K562 (cell line): ENCODE results near the gene IL12RB2. TPM values are rescaled to one million over a fixed set of nuclear protein-coding genes. Genes with fewer than 3 reads are reported as not detected.
A peak's percentile ranks its signal among the peaks of the same experiment; 100 is the strongest.

Source experiments
- CC2D1A ChIP-seq: fragments of 450-650 bp; IDR thresholded peaks from 2 replicates; pipeline ENCODE4 v1.6.1; 2017; ENCODE audit warnings: mild to moderate bottlenecking
- E2F3 ChIP-seq: fragments of 250-450 bp; sonication (Bioruptor Pico); IDR thresholded peaks from 2 replicates; pipeline ENCODE4 v1.4.0; 2020; ENCODE audit warnings: mild to moderate bottlenecking
- GABPB2 ChIP-seq: fragments of 250-450 bp; sonication (Bioruptor Pico); conservative IDR thresholded peaks from 2 replicates; pipeline ENCODE4 v1.5.1; 2021; ENCODE audit warnings: mild to moderate bottlenecking
- LARP7 ChIP-seq: fragments of 450-650 bp; IDR thresholded peaks from 2 replicates; pipeline ENCODE4 v1.6.1; 2016
- MEIS2 ChIP-seq: fragments of 450-650 bp; IDR thresholded peaks from 2 replicates; pipeline ENCODE4 v1.6.1; 2014; ENCODE audit warnings: mild to moderate bottlenecking; ENCODE audit not compliant: partially characterized antibody
- PHB ChIP-seq: fragments of 250-450 bp; sonication (Bioruptor Pico); IDR thresholded peaks from 2 replicates; pipeline ENCODE4 v1.5.0; 2021
- POLR2B ChIP-seq: fragments of 450-650 bp; IDR thresholded peaks from 2 replicates; pipeline ENCODE4 v1.6.1; 2018; ENCODE audit warnings: low read depth; ENCODE audit not compliant: partially characterized antibody
- RBM22 ChIP-seq: fragments of 200-400 bp; formaldehyde crosslinking; IDR thresholded peaks from 2 replicates; pipeline ENCODE4 v1.6.1; 2018; ENCODE audit warnings: low read length, low read depth; ENCODE audit not compliant: poor library complexity, severe bottlenecking
- TEAD2 ChIP-seq: fragments of 450-650 bp; IDR thresholded peaks from 2 replicates; pipeline ENCODE4 v1.6.1; 2016; ENCODE audit warnings: missing genetic modification characterization, control low read depth, missing compliant biosample characterization
- ZC3H11A ChIP-seq: IDR thresholded peaks from 2 replicates; pipeline ENCODE4 v1.6.1; 2012; ENCODE audit warnings: low read depth, low read length, improper control_type of control experiment
- polyA plus RNA-seq, 8 experiments: library from polyadenylated mRNA; depleted of rRNA in 4 of 8; stranded (reverse) in 5 of 8; unstranded in 3 of 8; fragments of >200 nt; fragmentation: Nextera tagmentation in 2 of 8; fragmentation: Illumina TruSeq in 1 of 8; extraction: Ambion mirVana in 2 of 8; extraction: Trizol in 1 of 8; gene quantifications; 2 replicates each; pipeline versions ENCODE4 v1.2.1 to v1.2.3, GENCODE V29; 2011 to 2014; ENCODE audit warnings: inconsistent platforms in 1 of 8, missing spikeins in 1 of 8
- total RNA-seq, 7 experiments: library from RNA; depleted of rRNA in 6 of 7; stranded (reverse); fragments of >200 nt in 6 of 7; fragmentation: Illumina TruSeq in 2 of 7; extraction: Trizol in 2 of 7; gene quantifications; 2 replicates each; pipeline versions ENCODE4 v1.2.1 to v1.2.3, GENCODE V29; 2011 to 2021; ENCODE audit warnings: low replicate concordance in 1 of 7
- TF ChIP-seq, protein P1 (sequence below), 3 experiments: fragments of 200-800 bp in 1 of 3; fragments of 250-450 bp in 1 of 3; fragments of 450-650 bp in 1 of 3; sonication (Bioruptor Pico) in 1 of 3; sonication (Bioruptor generic) in 1 of 3; formaldehyde crosslinking in 1 of 3; IDR thresholded peaks; 2 replicates each; pipeline versions ENCODE4 v1.6.1 to v1.8.0; 2016 to 2022; ENCODE audit warnings: mild to moderate bottlenecking in 2 of 3, missing genetic modification characterization in 2 of 3, missing compliant biosample characterization in 1 of 3, moderate library complexity in 1 of 3
- TF ChIP-seq, protein P2 (sequence below): fragments of 450-650 bp; IDR thresholded peaks from 2 replicates; pipeline ENCODE4 v1.6.1; 2016
- TF ChIP-seq, protein P3 (sequence below): fragments of 250-450 bp; sonication (Bioruptor Pico); IDR thresholded peaks from 2 replicates; pipeline ENCODE4 v1.4.0; 2020; ENCODE audit warnings: mild to moderate bottlenecking, moderate library complexity
- TF ChIP-seq, protein P4 (sequence below): fragments of 200-800 bp; sonication (Bioruptor generic); IDR thresholded peaks from 2 replicates; pipeline ENCODE4 v1.6.1; 2016; ENCODE audit warnings: missing genetic modification characterization, missing compliant biosample characterization

The IL12RB2 gene
- total and polyA plus RNA-seq, 9 of the 15 experiments (the other 6 are each of a cell fraction or from before 2014, with no cell fraction given), result 0.39 to 3.3 (median 1.9) TPM

DNA sequence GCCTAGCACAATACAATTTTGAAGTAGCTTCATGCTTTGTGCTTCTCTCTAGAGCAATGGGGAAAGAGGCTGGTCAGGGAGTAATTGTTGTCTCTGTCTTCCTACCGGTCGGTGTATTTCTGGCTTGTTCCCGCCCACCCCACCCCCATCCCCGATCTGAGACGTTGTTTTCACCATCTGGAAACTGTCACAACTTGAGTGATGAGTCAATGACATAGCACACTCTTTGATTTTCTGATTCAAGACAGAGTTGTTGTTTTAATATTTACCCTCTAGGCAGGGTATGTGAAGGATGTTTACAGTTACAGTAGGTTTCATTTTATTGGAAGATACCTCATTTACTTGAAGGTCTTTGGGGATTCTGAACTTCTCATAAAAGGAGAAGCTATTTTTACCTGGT lies 7.0 kb downstream of the IL12RB2 start (continued):
- TF ChIP-seq, protein P1, sequence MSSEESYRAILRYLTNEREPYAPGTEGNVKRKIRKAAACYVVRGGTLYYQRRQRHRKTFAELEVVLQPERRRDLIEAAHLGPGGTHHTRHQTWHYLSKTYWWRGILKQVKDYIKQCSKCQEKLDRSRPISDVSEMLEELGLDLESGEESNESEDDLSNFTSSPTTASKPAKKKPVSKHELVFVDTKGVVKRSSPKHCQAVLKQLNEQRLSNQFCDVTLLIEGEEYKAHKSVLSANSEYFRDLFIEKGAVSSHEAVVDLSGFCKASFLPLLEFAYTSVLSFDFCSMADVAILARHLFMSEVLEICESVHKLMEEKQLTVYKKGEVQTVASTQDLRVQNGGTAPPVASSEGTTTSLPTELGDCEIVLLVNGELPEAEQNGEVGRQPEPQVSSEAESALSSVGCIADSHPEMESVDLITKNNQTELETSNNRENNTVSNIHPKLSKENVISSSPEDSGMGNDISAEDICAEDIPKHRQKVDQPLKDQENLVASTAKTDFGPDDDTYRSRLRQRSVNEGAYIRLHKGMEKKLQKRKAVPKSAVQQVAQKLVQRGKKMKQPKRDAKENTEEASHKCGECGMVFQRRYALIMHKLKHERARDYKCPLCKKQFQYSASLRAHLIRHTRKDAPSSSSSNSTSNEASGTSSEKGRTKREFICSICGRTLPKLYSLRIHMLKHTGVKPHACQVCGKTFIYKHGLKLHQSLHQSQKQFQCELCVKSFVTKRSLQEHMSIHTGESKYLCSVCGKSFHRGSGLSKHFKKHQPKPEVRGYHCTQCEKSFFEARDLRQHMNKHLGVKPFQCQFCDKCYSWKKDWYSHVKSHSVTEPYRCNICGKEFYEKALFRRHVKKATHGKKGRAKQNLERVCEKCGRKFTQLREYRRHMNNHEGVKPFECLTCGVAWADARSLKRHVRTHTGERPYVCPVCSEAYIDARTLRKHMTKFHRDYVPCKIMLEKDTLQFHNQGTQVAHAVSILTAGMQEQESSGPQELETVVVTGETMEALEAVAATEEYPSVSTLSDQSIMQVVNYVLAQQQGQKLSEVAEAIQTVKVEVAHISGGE (CRISPR knock-in tag; IDR thresholded peaks at IDR 0.05), result no peak
- no peak for TF ChIP-seq POLR2B
- no peak for TF ChIP-seq ZC3H11A
- peak; percentile 77 for TF ChIP-seq MEIS2
- TF ChIP-seq PHB (CRISPR knock-in tag), result no peak
- no peak for TF ChIP-seq TEAD2 (tag)
- no peak for TF ChIP-seq E2F3 (CRISPR knock-in tag)
- TF ChIP-seq, protein P2, sequence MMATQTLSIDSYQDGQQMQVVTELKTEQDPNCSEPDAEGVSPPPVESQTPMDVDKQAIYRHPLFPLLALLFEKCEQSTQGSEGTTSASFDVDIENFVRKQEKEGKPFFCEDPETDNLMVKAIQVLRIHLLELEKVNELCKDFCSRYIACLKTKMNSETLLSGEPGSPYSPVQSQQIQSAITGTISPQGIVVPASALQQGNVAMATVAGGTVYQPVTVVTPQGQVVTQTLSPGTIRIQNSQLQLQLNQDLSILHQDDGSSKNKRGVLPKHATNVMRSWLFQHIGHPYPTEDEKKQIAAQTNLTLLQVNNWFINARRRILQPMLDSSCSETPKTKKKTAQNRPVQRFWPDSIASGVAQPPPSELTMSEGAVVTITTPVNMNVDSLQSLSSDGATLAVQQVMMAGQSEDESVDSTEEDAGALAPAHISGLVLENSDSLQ, result peak; percentile 64
- no peak for TF ChIP-seq CC2D1A
- TF ChIP-seq, protein P3, sequence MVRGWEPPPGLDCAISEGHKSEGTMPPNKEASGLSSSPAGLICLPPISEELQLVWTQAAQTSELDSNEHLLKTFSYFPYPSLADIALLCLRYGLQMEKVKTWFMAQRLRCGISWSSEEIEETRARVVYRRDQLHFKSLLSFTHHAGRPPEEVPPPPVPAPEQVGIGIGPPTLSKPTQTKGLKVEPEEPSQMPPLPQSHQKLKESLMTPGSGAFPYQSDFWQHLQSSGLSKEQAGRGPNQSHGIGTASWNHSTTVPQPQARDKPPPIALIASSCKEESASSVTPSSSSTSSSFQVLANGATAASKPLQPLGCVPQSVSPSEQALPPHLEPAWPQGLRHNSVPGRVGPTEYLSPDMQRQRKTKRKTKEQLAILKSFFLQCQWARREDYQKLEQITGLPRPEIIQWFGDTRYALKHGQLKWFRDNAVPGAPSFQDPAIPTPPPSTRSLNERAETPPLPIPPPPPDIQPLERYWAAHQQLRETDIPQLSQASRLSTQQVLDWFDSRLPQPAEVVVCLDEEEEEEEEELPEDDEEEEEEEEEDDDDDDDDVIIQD (CRISPR knock-in tag), result no peak
- no peak for TF ChIP-seq RBM22
- no peak for TF ChIP-seq LARP7
- TF ChIP-seq, protein P4, sequence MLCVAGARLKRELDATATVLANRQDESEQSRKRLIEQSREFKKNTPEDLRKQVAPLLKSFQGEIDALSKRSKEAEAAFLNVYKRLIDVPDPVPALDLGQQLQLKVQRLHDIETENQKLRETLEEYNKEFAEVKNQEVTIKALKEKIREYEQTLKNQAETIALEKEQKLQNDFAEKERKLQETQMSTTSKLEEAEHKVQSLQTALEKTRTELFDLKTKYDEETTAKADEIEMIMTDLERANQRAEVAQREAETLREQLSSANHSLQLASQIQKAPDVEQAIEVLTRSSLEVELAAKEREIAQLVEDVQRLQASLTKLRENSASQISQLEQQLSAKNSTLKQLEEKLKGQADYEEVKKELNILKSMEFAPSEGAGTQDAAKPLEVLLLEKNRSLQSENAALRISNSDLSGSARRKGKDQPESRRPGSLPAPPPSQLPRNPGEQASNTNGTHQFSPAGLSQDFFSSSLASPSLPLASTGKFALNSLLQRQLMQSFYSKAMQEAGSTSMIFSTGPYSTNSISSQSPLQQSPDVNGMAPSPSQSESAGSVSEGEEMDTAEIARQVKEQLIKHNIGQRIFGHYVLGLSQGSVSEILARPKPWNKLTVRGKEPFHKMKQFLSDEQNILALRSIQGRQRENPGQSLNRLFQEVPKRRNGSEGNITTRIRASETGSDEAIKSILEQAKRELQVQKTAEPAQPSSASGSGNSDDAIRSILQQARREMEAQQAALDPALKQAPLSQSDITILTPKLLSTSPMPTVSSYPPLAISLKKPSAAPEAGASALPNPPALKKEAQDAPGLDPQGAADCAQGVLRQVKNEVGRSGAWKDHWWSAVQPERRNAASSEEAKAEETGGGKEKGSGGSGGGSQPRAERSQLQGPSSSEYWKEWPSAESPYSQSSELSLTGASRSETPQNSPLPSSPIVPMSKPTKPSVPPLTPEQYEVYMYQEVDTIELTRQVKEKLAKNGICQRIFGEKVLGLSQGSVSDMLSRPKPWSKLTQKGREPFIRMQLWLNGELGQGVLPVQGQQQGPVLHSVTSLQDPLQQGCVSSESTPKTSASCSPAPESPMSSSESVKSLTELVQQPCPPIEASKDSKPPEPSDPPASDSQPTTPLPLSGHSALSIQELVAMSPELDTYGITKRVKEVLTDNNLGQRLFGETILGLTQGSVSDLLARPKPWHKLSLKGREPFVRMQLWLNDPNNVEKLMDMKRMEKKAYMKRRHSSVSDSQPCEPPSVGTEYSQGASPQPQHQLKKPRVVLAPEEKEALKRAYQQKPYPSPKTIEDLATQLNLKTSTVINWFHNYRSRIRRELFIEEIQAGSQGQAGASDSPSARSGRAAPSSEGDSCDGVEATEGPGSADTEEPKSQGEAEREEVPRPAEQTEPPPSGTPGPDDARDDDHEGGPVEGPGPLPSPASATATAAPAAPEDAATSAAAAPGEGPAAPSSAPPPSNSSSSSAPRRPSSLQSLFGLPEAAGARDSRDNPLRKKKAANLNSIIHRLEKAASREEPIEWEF (CRISPR knock-in tag), result no peak
- no peak for TF ChIP-seq GABPB2 (CRISPR knock-in tag)
